H9 (cell line): ENCODE results near the gene ARHGAP25. TPM values are rescaled to one million over a fixed set of nuclear protein-coding genes. Genes with fewer than 3 reads are reported as not detected.

Source experiments
- DNase-seq: peaks from one replicate; pipeline ENCODE4 v3.0.0-alpha.2; 2017
- H2AFZ ChIP-seq: one replicate; pipeline ENCODE4 v1.6.1; 2013; ENCODE audit warnings: mild to moderate bottlenecking, low read length, control low read depth, moderate library complexity
- H2AK5ac ChIP-seq: 2 replicates; pipeline ENCODE4 v1.6.1; 2013; ENCODE audit warnings: low read length, control low read depth, mixed read lengths; ENCODE audit not compliant: insufficient read length
- H2BK120ac ChIP-seq: one replicate; pipeline ENCODE4 v1.6.1; 2013; ENCODE audit warnings: low read depth, mild to moderate bottlenecking, low read length, control low read depth, inconsistent platforms; ENCODE audit not compliant: poor library complexity, severe bottlenecking
- H2BK12ac ChIP-seq: 2 replicates; pipeline ENCODE4 v1.6.1; 2013; ENCODE audit warnings: low read length, control low read depth, mixed read lengths, low read depth; ENCODE audit not compliant: insufficient read length
- H2BK15ac ChIP-seq: 2 replicates; pipeline ENCODE4 v1.6.1; 2013; ENCODE audit warnings: low read depth, low read length, control low read depth
- H2BK20ac ChIP-seq: one replicate; pipeline ENCODE4 v1.6.1; 2013; ENCODE audit warnings: low read depth, mild to moderate bottlenecking, low read length, control low read depth, inconsistent platforms; ENCODE audit not compliant: poor library complexity, severe bottlenecking
- H2BK5ac ChIP-seq: 2 replicates; pipeline ENCODE4 v1.6.1; 2013; ENCODE audit warnings: low read length, control low read depth, mixed read lengths; ENCODE audit not compliant: insufficient read length
- H3K14ac ChIP-seq: 2 replicates; pipeline ENCODE4 v1.6.1; 2013; ENCODE audit warnings: low read length, control low read depth; ENCODE audit not compliant: insufficient read depth
- H3K18ac ChIP-seq: 2 replicates; pipeline ENCODE4 v1.6.1; 2013; ENCODE audit warnings: low read depth, mild to moderate bottlenecking, mixed read lengths, low read length, control low read depth; ENCODE audit not compliant: insufficient read length
- H3K23ac ChIP-seq: 2 replicates; pipeline ENCODE4 v1.6.1; 2013; ENCODE audit warnings: low read length, control low read depth, mixed read lengths, low read depth; ENCODE audit not compliant: insufficient read length
- H3K23me2 ChIP-seq: 2 replicates; pipeline ENCODE4 v1.6.1; 2013; ENCODE audit warnings: low read depth, mild to moderate bottlenecking, mixed read lengths, low read length, control low read depth; ENCODE audit not compliant: insufficient read length, poor library complexity, severe bottlenecking
- H3K27ac ChIP-seq: 2 replicates; pipeline ENCODE4 v1.5.1; 2013; ENCODE audit warnings: low read length, control low read depth, mixed read lengths, low read depth; ENCODE audit not compliant: insufficient read length
- H3K27me3 ChIP-seq: 2 replicates; pipeline ENCODE4 v1.6.1; 2013; ENCODE audit warnings: low read length, control low read depth, inconsistent platforms; ENCODE audit not compliant: insufficient read depth
- H3K4ac ChIP-seq: 2 replicates; pipeline ENCODE4 v1.6.1; 2013; ENCODE audit warnings: low read depth, mild to moderate bottlenecking, control low read depth, inconsistent platforms, low read length, moderate library complexity
- H3K4me1 ChIP-seq: 2 replicates; pipeline ENCODE4 v1.6.1; 2013; ENCODE audit warnings: low read length, control low read depth, inconsistent platforms; ENCODE audit not compliant: insufficient read depth
- H3K4me2 ChIP-seq: 2 replicates; pipeline ENCODE4 v1.6.1; 2013; ENCODE audit warnings: low read length, control low read depth, mixed read lengths; ENCODE audit not compliant: insufficient read length, insufficient read depth
- H3K56ac ChIP-seq: 2 replicates; pipeline ENCODE4 v1.6.1; 2013; ENCODE audit warnings: low read depth, mild to moderate bottlenecking, mixed read lengths, low read length, control low read depth; ENCODE audit not compliant: insufficient read length
- H3K79me1 ChIP-seq: 2 replicates; pipeline ENCODE4 v1.6.1; 2013; ENCODE audit warnings: low read depth, mild to moderate bottlenecking, moderate library complexity, low read length, control low read depth, inconsistent platforms; ENCODE audit not compliant: insufficient read depth, poor library complexity, severe bottlenecking
- H3K79me2 ChIP-seq: 2 replicates; pipeline ENCODE4 v1.6.1; 2013; ENCODE audit warnings: low read length, control low read depth, inconsistent platforms; ENCODE audit not compliant: insufficient read depth
- H3K9ac ChIP-seq: 2 replicates; pipeline ENCODE4 v1.6.1; 2013; ENCODE audit warnings: low read length, control low read depth, mixed read lengths; ENCODE audit not compliant: insufficient read length; ENCODE audit errors: extremely low read depth
- H3K9me3 ChIP-seq: one replicate; pipeline ENCODE4 v1.6.1; 2013; ENCODE audit warnings: low read depth, low read length, inconsistent platforms; ENCODE audit not compliant: control insufficient read depth
- H3T11ph ChIP-seq: one replicate; pipeline ENCODE4 v1.6.1; 2013; ENCODE audit warnings: mild to moderate bottlenecking, low read length, control low read depth, inconsistent platforms
- H4K20me1 ChIP-seq: one replicate; pipeline ENCODE4 v1.6.1; 2013; ENCODE audit not compliant: control insufficient read depth, insufficient read length, insufficient read depth
- H4K5ac ChIP-seq: 2 replicates; pipeline ENCODE4 v1.6.1; 2013; ENCODE audit warnings: low read depth, mild to moderate bottlenecking, mixed read lengths, low read length, control low read depth; ENCODE audit not compliant: insufficient read length
- H4K8ac ChIP-seq: replicated peaks from 2 replicates; pipeline ENCODE4 v1.6.1; 2013; ENCODE audit warnings: low read length, control low read depth, mixed read lengths, low read depth; ENCODE audit not compliant: insufficient read length
- H4K91ac ChIP-seq: 2 replicates; pipeline ENCODE4 v1.6.1; 2013; ENCODE audit warnings: low read depth, mild to moderate bottlenecking, moderate library complexity, mixed read lengths, low read length, control low read depth; ENCODE audit not compliant: insufficient read length
- H3K27ac Mint-ChIP-seq, 3 experiments: 2 replicates in 2 of 3; 3 replicates in 1 of 3; pipeline ENCODE4 v1.8.0; 2020 to 2021; ENCODE audit warnings: mixed read lengths in 3 of 3, mild to moderate bottlenecking in 1 of 3, moderate library complexity in 1 of 3
- H3K27me3 Mint-ChIP-seq: 2 replicates; pipeline ENCODE4 v1.8.0; 2021; ENCODE audit warnings: low read depth, mild to moderate bottlenecking, moderate library complexity, mixed read lengths
- H3K36me3 Mint-ChIP-seq, 3 experiments: 2 replicates in 2 of 3; 3 replicates in 1 of 3; pipeline ENCODE4 v1.8.0; 2020 to 2021; ENCODE audit warnings: low read depth in 3 of 3, mixed read lengths in 3 of 3; ENCODE audit not compliant: insufficient read depth in 1 of 3
- H3K4me1 Mint-ChIP-seq, 2 experiments: 2 replicates each; pipeline ENCODE4 v1.8.0; 2020; ENCODE audit warnings: mixed read lengths in 2 of 2
- H3K4me3 Mint-ChIP-seq, 2 experiments: 2 replicates in 1 of 2; 3 replicates in 1 of 2; pipeline ENCODE4 v1.8.0; 2020 to 2021; ENCODE audit warnings: mild to moderate bottlenecking in 2 of 2, mixed read lengths in 2 of 2, moderate library complexity in 1 of 2
- H3K9me3 Mint-ChIP-seq, 2 experiments: 2 replicates in 1 of 2; 3 replicates in 1 of 2; pipeline ENCODE4 v1.8.0; 2020; ENCODE audit warnings: mild to moderate bottlenecking in 2 of 2, mixed read lengths in 2 of 2, moderate library complexity in 1 of 2
- WGBS: extraction: QIAGEN DNeasy Blood & Tissue Kit; methylation state at CpG from one replicate; pipeline ENCODE4 v1.1.7; 2013; ENCODE audit warnings: missing lambda C conversion rate, low lambda C conversion rate, mixed read lengths; ENCODE audit not compliant: insufficient read length; ENCODE audit errors: extremely low coverage; 5-methylcytosine and 5-hydroxymethylcytosine counted together
- total RNA-seq: library from RNA; stranded (reverse); gene quantifications from 2 replicates; pipeline ENCODE4 v1.2.1, GENCODE V29; 2021
- TF ChIP-seq, protein P1 (sequence below): fragments of 200-600 bp; sonication (generic); conservative IDR thresholded peaks from 3 replicates; pipeline ENCODE4 v1.8.0; 2021; ENCODE audit warnings: antibody characterized with exemption, mild to moderate bottlenecking

ARHGAP25 gene
- total RNA-seq, 1 experiment from 2014 or later, result 1.3 TPM

DNA sequence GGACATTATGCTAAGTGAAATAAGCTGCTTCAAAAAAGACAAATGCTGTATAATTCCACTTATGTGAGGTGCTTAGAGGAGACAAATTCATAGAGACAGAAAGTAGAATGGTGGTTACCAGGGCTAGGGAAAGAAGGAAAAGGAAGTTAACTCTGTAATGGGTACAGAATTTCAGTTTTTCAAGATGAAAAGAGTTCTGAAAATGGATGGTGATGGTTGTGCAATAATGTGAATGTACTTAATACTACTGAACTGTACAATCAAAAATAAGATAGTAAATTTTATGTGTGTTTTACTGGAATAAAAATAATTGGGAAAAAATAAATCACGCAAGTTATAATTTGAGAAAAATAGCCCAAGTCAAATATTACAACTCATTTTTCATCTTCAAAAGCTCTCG is 27.5 kb downstream of the ARHGAP25 start:
- Histone ChIP-seq H3K56ac (no peak overlapping the region), H2BK5ac (no peak overlapping the region), H3K79me1 (no peaks in the 10 kb centered on the region), H4K20me1 (no peaks in the 10 kb centered on the region), H2AFZ (no peak overlapping the region), H3K27me3 (no peaks in the 10 kb centered on the region), H4K91ac (no peak overlapping the region), H3K14ac (no peak overlapping the region), H2BK12ac (no peak overlapping the region), H3K18ac (no peak overlapping the region), H4K8ac (no peak overlapping the region), H3K4ac (no peak overlapping the region), H4K5ac (no peak overlapping the region), H2AK5ac (no peak overlapping the region), H2BK120ac (no peak overlapping the region), H3K79me2 (no peaks in the 10 kb centered on the region), H2BK20ac (no peak overlapping the region), H3T11ph (no peak overlapping the region), H3K9me3 (no peaks in the 10 kb centered on the region), H3K9ac (no peak overlapping the region), H3K4me1 (peaks cover 5% of the 10 kb centered on the region), H3K23me2 (no peaks in the 10 kb centered on the region), H3K27ac (no peak overlapping the region), H3K23ac (no peak overlapping the region), H2BK15ac (no peak overlapping the region), H3K4me2 (no peak overlapping the region)
- Mint-ChIP-seq H3K27me3 (no peaks in the 10 kb centered on the region; the same call in 1 of the 2 replicates), H3K4me1 (peaks cover 16 to 21% of the 10 kb centered on the region in 2 experiments), H3K4me3 (no peak overlapping the region), H3K27ac (no peak overlapping the region), H3K9me3 (peaks cover 2 to 4% of the 10 kb centered on the region in 2 experiments; a peak in 3 of 5 replicates), H3K36me3 (peaks cover 0 to 1% (median 1%) of the 10 kb centered on the region in 3 experiments; a peak in 4 of 7 replicates)
- TF ChIP-seq, protein P1, sequence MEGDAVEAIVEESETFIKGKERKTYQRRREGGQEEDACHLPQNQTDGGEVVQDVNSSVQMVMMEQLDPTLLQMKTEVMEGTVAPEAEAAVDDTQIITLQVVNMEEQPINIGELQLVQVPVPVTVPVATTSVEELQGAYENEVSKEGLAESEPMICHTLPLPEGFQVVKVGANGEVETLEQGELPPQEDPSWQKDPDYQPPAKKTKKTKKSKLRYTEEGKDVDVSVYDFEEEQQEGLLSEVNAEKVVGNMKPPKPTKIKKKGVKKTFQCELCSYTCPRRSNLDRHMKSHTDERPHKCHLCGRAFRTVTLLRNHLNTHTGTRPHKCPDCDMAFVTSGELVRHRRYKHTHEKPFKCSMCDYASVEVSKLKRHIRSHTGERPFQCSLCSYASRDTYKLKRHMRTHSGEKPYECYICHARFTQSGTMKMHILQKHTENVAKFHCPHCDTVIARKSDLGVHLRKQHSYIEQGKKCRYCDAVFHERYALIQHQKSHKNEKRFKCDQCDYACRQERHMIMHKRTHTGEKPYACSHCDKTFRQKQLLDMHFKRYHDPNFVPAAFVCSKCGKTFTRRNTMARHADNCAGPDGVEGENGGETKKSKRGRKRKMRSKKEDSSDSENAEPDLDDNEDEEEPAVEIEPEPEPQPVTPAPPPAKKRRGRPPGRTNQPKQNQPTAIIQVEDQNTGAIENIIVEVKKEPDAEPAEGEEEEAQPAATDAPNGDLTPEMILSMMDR, result no peak
- no peak for DNase-seq
- no CpG with 5 or more reads among the region's 2 CpGs for WGBS
